Activated T-helper 17 cell treated with anti-CD3 and anti-CD28 coated beads, Interleukin-2, amount 50 U/mL, for 72 hours (primary cell): Measurements from ENCODE around the gene CATSPERB. TPM values are rescaled to one million over a fixed set of nuclear protein-coding genes. Genes with fewer than 3 reads are reported as not detected.

Experiments
- ATAC-seq: fragments of 150-1000 bp; cut with Tn5 transposase; replicated peaks from 2 replicates; pipeline ENCODE4 v1.10.0; 2021; ENCODE audit warnings: mild to moderate bottlenecking, moderate library complexity
- H3K27ac Mint-ChIP-seq: one replicate; pipeline ENCODE4 v1.8.0; 2022; ENCODE audit warnings: mixed read lengths
- H3K27me3 Mint-ChIP-seq: one replicate; pipeline ENCODE4 v1.8.0; 2022; ENCODE audit warnings: mixed read lengths
- H3K36me3 Mint-ChIP-seq: one replicate; pipeline ENCODE4 v1.8.0; 2022; ENCODE audit warnings: low read depth, mild to moderate bottlenecking, mixed read lengths
- H3K4me1 Mint-ChIP-seq: one replicate; pipeline ENCODE4 v1.8.0; 2022; ENCODE audit warnings: mixed read lengths
- H3K4me3 Mint-ChIP-seq: one replicate; pipeline ENCODE4 v1.8.0; 2022; ENCODE audit warnings: mild to moderate bottlenecking, mixed read lengths
- H3K9me3 Mint-ChIP-seq: one replicate; pipeline ENCODE4 v1.8.0; 2022; ENCODE audit warnings: mixed read lengths
- total RNA-seq, 2 donors: library from RNA; stranded (reverse); gene quantifications; one replicate each; pipeline ENCODE4 v1.2.3, GENCODE V29; 2022

Gene CATSPERB
- 1 to 10 TPM in 1 of 2 donors, under 1 TPM in 1; 0.52 to 2.5 TPM for total RNA-seq

DNA sequence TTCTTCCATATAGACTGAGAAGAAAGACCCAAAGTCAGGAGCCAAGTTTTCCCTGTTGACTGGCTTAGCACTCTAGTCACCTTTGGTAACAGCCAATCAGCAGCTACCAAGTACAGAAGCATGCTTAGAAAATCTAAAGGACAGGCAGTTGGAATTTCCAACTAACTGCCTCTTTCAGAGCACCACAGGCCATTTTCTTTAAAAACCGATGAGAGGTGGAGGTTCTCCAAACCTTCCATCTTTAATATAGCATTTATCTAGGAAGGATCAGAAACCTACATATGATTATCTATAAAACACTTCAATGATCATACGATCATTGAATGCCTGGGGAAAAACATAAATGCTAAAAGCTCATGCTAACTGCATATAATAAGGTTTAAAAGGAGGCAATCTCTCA lies at the start of gene CATSPERB:
CATSPERB (minus strand) TSS at position 101 of the 400 bp plus-strand sequence. CDS start 2,607 bp downstream, outside the sequence.
- Mint-ChIP-seq H3K27ac (peak within 1 kb of the TSS; percentile 63), H3K36me3 (no peaks in the 10 kb centered on the region), H3K27me3 (peaks cover 5% of the 10 kb centered on the region), H3K4me3 (no peak within 1 kb of the TSS), H3K9me3 (no peaks in the 10 kb centered on the region), H3K4me1 (no peaks in the 10 kb centered on the region)
- ATAC-seq = no peak

DNA sequence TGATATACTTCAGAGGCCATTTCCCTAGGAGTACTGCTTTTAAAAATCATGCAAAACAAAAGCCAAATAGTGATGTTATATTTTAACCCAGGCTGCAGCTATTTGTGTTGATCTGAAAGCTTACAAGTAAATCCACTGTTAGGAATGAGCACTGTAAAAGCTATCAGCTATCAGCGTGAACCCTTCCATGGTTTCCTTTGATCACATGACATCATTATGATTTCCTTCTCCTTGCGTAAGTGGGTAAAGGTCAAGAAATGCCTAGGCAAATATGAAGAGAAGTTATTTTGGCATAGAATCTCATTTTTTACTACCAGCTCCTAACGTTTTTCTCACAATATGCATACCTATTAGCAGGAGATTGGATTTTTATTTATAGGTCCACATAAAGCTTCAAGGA lies 48.6 kb upstream of the CATSPERB start:
- H3K9me3 Mint-ChIP-seq = no peaks in the 10 kb centered on the region
- H3K36me3 Mint-ChIP-seq = peaks cover 52% of the 10 kb centered on the region
- H3K27me3 Mint-ChIP-seq = no peaks in the 10 kb centered on the region
- H3K4me1 Mint-ChIP-seq = no peaks in the 10 kb centered on the region
- no peak overlapping the region for H3K27ac Mint-ChIP-seq
- no peak for ATAC-seq
- no peak overlapping the region for H3K4me3 Mint-ChIP-seq

DNA sequence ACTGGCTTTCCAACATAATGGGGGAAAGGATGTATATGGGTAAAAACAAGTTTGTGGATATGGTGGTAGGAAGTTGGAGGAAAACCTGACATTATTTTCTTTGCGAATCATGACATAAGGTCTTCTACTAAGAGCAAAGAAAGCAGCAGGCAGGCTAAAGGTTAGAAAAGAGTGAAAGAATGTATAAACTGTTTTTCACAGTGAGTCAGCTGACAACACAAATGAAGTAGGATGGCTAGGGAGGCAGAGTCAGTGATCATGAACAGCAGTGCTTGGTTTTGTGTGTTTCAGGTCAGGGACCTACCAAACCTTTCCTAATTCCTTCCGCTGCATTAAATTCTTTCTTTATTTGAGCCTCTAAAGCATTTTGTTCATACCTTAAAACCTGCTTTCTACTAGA lies 46.3 kb upstream of the CATSPERB start:
- Mint-ChIP-seq H3K4me1 (no peaks in the 10 kb centered on the region), H3K9me3 (no peaks in the 10 kb centered on the region), H3K36me3 (peaks cover 31% of the 10 kb centered on the region), H3K27ac (no peak overlapping the region), H3K27me3 (no peaks in the 10 kb centered on the region), H3K4me3 (no peak overlapping the region)
- no peak for ATAC-seq

- H3K4me1 Mint-ChIP-seq = no peaks in the 10 kb centered on the region
- H3K4me3 Mint-ChIP-seq = no peak overlapping the region
- no peaks in the 10 kb centered on the region for H3K9me3 Mint-ChIP-seq
- peak overlapping the region; percentile 69 for H3K27ac Mint-ChIP-seq
- H3K36me3 Mint-ChIP-seq = no peaks in the 10 kb centered on the region
- ATAC-seq = no peak
- H3K27me3 Mint-ChIP-seq = no peaks in the 10 kb centered on the region
These were observed 42.5 kb upstream of the CATSPERB start for GRCh38 chr14:91774140-91775096.

DNA sequence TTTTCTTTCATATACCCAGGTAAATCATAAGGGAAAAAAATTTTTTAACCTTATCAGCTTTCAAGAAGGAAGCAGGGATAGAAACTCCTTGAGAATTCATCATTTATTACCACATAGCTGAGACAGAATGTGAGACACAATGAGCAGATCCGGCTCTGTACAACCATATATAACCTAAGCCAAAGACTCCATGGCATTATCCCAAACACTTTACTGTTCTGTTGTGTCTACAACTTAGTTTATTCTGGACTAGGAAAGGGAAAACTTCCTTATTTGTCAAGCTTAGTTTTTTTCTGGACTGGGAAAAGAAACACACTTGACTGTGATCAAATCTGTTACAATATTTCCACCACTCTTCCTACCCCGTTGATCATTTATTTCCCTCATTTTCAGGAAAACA lies 38.3 kb upstream of the CATSPERB start:
- Mint-ChIP-seq H3K4me1 (no peaks in the 10 kb centered on the region), H3K9me3 (no peaks in the 10 kb centered on the region), H3K36me3 (peaks cover under 1% of the 10 kb centered on the region), H3K27me3 (no peaks in the 10 kb centered on the region), H3K4me3 (no peak overlapping the region), H3K27ac (no peak overlapping the region)
- ATAC-seq = no peak

DNA sequence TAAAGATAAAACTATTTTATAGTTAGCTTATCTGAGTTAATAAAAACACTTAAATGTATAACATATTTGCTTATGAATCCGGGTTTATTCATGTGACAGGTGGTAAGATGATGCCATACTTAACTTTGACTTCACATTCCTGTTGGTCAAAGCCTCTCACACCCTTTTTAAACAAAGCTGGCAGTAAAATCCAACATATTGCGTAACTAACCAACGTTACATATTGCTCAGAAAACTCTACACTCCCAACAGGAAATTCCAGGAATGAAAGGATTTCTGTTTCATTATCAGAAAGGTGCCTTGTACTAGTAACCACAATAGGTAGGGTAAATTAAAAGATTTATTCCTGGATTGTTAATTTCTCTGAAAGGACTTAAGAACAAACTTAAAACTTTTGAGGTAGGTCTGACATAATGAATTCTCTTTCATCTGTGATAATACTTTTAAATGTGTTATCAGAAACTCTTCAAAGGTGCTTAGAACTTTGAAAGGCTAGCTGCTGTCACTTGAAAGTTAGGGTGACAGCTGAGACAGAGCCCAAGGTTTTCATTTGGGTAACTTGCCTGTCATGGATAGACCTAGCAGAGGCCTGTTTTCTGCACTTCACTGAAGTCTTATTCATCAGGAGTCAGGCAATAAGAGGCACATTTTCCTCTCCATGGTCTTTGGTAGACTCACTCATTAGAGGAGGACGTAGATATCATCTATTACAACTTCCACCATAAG lies 23.8 kb upstream of the CATSPERB start:
- Mint-ChIP-seq H3K9me3 (no peaks in the 10 kb centered on the region), H3K36me3 (peaks cover 19% of the 10 kb centered on the region), H3K4me1 (no peaks in the 10 kb centered on the region), H3K27ac (no peak overlapping the region), H3K27me3 (no peaks in the 10 kb centered on the region), H3K4me3 (no peak overlapping the region)
- ATAC-seq = no peak

DNA sequence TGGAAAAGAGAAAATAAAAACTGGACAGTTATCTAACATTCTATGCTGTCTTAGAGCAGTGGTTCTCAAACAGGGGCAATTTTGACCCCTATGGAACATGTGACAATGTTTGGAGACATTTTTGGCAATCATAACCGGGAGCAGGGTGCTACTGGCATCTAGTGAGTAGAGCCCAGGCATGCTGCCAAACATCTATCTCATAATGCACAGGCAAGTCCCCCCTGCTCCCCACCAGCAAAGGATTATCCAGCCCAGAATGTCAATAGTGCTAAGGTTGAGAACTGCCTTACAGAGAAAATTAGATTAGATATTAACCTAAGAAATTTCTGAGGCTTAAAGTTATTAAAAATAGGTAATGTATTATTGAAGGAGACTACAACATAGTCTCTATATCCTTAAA lies 22.9 kb upstream of the CATSPERB start:
- H3K9me3 Mint-ChIP-seq = no peaks in the 10 kb centered on the region
- no peaks in the 10 kb centered on the region for H3K27me3 Mint-ChIP-seq
- no peak overlapping the region for H3K4me3 Mint-ChIP-seq
- H3K27ac Mint-ChIP-seq = no peak overlapping the region
- H3K36me3 Mint-ChIP-seq = peaks cover 10% of the 10 kb centered on the region
- no peak for ATAC-seq
- no peaks in the 10 kb centered on the region for H3K4me1 Mint-ChIP-seq

- Mint-ChIP-seq H3K36me3 (peaks cover 4% of the 10 kb centered on the region), H3K27me3 (no peaks in the 10 kb centered on the region), H3K4me3 (no peak overlapping the region), H3K9me3 (no peaks in the 10 kb centered on the region), H3K4me1 (no peaks in the 10 kb centered on the region), H3K27ac (no peak overlapping the region)
- ATAC-seq = no peak
These were observed 22.3 kb upstream of the CATSPERB start for GRCh38 chr14:91754185-91754584.

DNA sequence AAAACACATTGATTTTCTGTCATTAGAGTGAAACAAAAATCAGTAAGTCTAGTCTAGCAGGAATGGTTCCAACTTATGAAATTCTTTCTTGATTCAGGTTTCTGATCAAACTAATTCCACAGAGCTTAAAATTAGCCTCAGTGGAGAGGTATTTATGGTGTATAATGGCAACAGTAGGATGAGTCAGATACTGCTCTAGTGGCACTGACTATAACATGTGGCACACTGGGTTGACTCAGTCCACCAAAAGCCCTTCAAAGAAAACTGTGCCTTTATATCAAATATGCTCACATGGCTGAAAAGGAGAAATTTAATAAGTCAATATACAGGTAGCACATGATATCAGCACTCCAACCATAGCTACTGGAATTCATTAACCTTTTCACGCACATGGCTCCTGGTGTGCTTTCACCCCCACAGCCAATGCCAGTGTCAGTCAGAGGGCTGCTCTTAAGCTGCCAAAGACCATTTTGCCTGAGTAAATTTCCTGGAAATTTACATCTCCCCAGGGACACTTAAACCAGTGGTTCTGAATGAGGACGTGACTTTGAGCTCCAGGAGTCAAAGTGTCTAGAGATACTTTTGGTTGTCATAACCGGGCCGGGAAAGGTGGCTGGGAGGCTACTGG lies 21.7 kb upstream of the CATSPERB start:
- Mint-ChIP-seq H3K27me3 (no peaks in the 10 kb centered on the region), H3K9me3 (no peaks in the 10 kb centered on the region), H3K27ac (no peak overlapping the region), H3K4me3 (no peak overlapping the region), H3K36me3 (no peaks in the 10 kb centered on the region), H3K4me1 (no peaks in the 10 kb centered on the region)
- peak; percentile 54 for ATAC-seq

- Mint-ChIP-seq H3K4me1 (no peaks in the 10 kb centered on the region), H3K4me3 (no peak overlapping the region), H3K27me3 (no peaks in the 10 kb centered on the region), H3K36me3 (no peaks in the 10 kb centered on the region), H3K27ac (no peak overlapping the region), H3K9me3 (no peaks in the 10 kb centered on the region)
- no peak for ATAC-seq
These were observed 21.1 kb upstream of the CATSPERB start for GRCh38 chr14:91752961-91753360.

DNA sequence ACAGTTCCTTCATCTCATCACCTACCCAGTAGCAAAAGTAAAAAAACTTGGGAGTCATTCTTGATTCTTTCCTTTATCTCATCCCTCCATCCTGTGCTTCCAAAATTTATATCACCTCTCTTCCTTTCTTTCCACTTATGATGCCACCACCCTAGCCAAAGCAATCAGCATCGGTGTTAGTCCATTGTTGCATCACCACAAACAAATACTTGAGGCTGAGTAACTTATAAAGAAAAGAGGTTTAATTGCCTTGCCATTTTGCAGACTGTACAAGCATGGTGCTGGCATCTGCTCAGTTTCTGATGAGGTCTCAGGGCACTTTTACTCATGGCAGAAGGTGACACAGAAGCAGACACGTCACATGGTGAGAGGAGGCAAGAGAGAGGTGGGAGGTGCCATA lies 19.8 kb upstream of the CATSPERB start:
- no peaks in the 10 kb centered on the region for H3K36me3 Mint-ChIP-seq
- no peaks in the 10 kb centered on the region for H3K27me3 Mint-ChIP-seq
- no peak for ATAC-seq
- H3K4me3 Mint-ChIP-seq = no peak overlapping the region
- H3K9me3 Mint-ChIP-seq = no peaks in the 10 kb centered on the region
- no peak overlapping the region for H3K27ac Mint-ChIP-seq
- H3K4me1 Mint-ChIP-seq = no peaks in the 10 kb centered on the region

- H3K4me3 Mint-ChIP-seq = no peak overlapping the region
- no peaks in the 10 kb centered on the region for H3K36me3 Mint-ChIP-seq
- no peak overlapping the region for H3K27ac Mint-ChIP-seq
- no peak for ATAC-seq
- no peaks in the 10 kb centered on the region for H3K27me3 Mint-ChIP-seq
- H3K4me1 Mint-ChIP-seq = no peaks in the 10 kb centered on the region
- H3K9me3 Mint-ChIP-seq = no peaks in the 10 kb centered on the region
These were observed 18.8 kb upstream of the CATSPERB start for GRCh38 chr14:91750634-91751198.

GRCh38 chr14:91749868-91750267 lies 18.0 kb upstream of the CATSPERB start:
- no peaks in the 10 kb centered on the region for H3K36me3 Mint-ChIP-seq
- no peak for ATAC-seq
- H3K4me1 Mint-ChIP-seq = no peaks in the 10 kb centered on the region
- H3K4me3 Mint-ChIP-seq = no peak overlapping the region
- H3K9me3 Mint-ChIP-seq = no peaks in the 10 kb centered on the region
- H3K27ac Mint-ChIP-seq = no peak overlapping the region
- no peaks in the 10 kb centered on the region for H3K27me3 Mint-ChIP-seq

GRCh38 chr14:91748049-91748448 lies 16.2 kb upstream of the CATSPERB start:
- Mint-ChIP-seq H3K4me1 (peaks cover 5% of the 10 kb centered on the region), H3K27ac (no peak overlapping the region), H3K4me3 (no peak overlapping the region), H3K27me3 (no peaks in the 10 kb centered on the region), H3K36me3 (no peaks in the 10 kb centered on the region), H3K9me3 (no peaks in the 10 kb centered on the region)
- no peak for ATAC-seq
